GM04503 (cell line): ENCODE measurements around the gene HMCES.

Experiments used
- DNase-seq: peaks from one replicate; pipeline ENCODE4 v3.0.0-alpha.2; 2012; ENCODE audit warnings: low read depth

The HMCES gene

DNA sequence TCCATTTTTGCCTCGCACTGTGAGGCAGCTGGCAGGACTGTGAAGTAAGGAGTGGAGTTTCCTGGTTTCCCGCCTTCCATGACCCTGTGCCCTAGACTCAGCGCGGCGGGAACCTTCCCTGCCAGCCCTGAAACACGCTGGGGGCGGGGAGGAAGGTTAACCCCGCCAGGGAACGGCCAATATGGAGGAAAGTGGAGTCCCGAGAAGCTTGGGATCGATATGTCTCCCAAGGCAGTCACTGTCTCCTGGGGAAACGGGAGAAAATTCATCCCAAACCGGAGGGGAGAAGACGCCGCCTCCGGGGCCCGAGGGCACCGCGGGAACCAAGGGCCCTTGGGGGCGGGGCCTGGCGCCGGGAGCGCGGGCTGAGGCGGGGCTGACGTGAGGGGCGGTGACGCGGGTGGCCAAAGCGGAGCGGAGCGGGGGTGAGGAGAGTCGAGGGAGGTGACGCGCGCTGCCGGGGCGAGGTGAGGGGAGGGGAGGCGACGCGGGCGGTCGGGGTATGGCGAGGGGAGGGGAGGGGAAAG lies at the start of gene HMCES:
Gene HMCES, plus strand, starts transcription at position 432 of the 527 bp plus-strand sequence. CDS start 863 bp downstream, outside the sequence.
- DNase-seq: no peak

DNA sequence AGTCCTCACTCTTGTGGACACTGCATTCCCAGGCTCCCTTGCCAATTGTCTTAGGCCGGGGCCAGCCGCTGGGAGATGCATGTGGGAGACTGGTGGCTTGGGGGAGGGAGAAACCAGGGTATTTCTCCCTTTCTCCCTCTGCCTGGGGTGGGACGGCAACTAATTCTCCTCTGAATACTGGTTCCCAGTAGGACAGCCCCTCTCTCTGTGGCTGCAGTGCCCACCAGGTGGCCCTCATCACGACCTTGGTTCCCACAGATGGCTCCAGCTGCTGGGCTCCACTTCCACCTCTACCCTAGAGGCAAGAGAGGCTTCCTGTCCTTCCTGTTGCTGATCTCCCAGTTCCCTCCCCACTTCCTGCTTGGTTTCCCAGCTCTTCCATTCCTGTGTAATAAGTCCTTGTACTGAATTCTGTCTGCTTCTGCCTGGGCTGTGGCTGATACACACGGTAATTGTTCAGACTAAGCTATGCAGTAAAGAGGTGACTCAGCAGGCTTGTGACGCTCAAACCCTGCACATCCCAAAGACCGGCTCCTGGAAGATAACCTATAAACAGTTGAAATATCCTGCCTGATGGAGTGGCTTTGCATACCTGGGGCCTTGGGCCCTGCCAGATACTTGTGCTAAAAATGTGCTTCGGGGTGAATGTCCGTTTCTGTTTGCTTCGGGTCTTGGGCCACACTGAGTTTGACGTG lies 49.6 kb upstream of the HMCES start:
- peak; percentile 47 for DNase-seq

- peak; percentile 61 for DNase-seq
Observed at GRCh38 chr3:129230311-129231019, 48.2 kb upstream of the HMCES start.

DNA sequence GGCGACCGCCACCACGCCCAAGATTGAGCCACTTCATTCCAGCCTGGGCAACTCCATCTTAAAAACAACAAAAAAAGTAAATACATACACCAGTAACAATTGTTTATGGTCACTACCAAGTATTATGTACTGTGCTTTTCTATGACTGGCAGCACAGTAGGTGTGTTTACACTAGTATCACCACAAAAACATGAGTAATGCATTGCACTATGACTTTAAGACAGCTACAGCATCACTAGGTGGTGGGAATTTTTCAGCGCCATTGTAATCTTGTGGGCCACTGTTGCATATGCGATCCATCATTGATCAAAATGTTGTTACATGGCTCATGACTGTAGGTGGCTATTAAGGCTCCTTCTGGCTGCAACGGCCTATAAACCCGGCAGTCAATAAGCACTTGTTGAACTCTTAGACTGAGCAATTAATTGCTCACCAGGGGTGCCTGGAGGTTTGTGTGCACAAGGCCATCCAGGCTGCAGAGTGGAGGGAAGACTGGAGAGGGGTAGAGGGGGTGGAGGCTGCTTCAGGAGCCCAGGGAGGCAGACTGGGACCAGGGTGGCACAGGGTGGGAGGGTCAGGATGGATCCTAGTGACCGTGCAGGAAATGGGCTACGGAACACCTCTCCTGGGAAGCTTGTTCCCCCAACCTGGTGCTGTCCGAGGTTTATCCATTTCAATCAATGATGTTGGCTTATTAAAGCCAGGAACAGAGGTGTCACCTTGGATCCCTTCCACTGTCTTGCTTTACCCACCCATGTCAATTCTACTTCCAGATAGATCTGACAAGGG lies 47.1 kb upstream of the HMCES start:
- DNase-seq: no peak

DNA sequence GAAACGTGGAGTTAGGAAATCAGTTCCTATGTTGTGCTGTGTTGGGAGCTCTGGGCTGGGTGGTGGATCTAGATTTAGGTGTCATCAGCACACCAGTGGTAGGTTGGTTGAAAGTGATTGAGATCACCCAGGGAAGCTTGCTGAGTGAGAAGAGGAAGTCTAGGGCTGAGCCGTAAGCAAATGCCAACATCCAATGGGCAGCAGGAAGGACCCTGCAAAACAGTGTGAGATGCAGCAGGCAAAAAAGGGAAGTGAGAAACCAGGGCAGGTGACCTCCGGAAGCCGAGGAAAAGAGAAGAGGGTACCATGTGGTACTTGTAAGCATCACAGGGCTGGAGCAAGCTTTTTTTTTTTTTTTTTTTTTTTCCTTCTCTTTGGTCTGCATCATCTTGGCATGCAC lies 45.1 kb upstream of the HMCES start:
- DNase-seq: no peak

- DNase-seq: no peak
Observed at GRCh38 chr3:129234441-129234840, 44.2 kb upstream of the HMCES start.

DNA sequence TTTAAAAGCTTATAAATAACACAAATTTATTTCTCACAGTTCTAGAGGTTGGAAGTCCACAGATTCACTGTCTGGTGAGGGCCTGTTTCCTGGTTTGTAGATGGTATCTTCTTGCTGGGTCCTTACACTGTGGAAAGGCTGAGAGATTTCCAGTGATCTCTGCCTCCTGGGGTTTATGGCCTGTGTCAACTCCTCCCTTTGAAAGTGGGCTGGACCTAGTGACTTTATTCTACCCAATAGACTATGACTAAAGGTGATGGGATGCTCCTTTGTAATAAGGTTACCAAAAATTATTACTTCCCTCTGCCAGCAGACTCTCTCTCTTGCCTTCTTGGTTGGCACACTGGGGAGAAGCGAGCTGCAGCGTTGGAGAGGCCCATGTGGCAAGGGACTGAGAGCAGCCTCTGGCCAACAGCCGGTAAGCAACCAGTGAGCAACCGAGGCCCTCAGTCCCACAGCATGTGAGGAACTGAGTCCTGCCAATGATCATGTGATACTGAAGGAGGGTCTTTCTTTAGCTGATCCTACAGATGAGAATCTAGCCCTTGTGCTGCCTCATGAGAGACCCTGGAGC lies 43.2 kb upstream of the HMCES start:
- no peak for DNase-seq

- no peak for DNase-seq
Observed at GRCh38 chr3:129238945-129239705, 39.5 kb upstream of the HMCES start.

DNA sequence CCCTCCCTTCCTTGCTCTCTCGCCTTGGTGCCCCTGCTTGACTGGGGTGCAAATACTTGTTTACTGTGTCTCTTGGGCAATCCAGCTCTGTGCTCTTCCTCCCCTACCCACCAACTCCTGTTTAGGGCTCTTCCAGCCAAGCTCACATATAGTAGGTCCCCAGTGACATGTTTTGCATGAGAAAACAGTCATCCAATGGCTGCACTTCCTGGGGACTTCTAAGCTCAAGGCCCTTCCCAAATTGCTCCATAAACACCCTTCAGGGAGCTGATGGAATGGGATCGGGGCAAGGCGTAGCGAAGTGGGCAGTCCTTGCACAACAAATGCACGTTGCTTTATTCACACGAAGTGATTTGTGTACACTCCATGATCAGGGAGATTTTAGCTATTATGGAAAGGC lies 38.7 kb upstream of the HMCES start:
- DNase-seq: no peak

GRCh38 chr3:129240436-129240835 lies 38.2 kb upstream of the HMCES start:
- no peak for DNase-seq

- no peak for DNase-seq
Observed at GRCh38 chr3:129245141-129245540, 33.5 kb upstream of the HMCES start.

GRCh38 chr3:129245641-129246306 lies 32.9 kb upstream of the HMCES start:
- DNase-seq: peak; percentile 49

GRCh38 chr3:129246636-129247035 lies 32.0 kb upstream of the HMCES start:
- no peak for DNase-seq

DNA sequence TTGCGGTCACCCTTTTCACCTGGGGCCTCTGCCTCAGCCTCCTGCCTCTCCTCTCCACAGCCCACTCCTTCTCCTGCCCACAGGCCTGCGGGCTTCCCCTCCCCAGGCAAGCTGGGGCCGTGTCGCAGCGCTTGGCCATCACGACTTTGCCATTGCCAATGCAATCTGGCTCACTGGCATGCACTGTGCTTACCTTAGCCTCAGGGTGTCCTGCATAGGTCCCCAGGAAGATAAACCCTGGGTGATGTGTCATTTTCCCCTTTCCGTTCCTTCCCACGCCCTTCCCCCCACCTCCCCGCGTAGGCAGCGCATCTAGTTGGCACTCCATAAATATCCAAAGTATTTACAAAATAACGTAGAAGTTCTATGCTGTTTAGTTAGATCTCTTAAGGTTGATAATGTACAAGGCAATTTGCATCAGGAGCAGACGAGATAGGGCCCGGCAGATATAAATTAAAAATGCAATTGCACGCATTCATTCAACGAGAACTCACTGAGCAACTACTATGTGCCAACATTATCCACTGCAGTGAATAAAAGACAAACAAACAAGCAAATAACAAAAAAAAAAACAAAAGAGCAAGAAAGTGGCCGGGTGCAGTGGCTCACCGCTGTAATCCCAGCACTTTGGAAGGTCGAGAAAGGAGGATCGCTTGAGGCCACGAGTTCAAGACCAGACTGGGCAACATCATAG lies 30.2 kb upstream of the HMCES start:
- DNase-seq: no peak

DNA sequence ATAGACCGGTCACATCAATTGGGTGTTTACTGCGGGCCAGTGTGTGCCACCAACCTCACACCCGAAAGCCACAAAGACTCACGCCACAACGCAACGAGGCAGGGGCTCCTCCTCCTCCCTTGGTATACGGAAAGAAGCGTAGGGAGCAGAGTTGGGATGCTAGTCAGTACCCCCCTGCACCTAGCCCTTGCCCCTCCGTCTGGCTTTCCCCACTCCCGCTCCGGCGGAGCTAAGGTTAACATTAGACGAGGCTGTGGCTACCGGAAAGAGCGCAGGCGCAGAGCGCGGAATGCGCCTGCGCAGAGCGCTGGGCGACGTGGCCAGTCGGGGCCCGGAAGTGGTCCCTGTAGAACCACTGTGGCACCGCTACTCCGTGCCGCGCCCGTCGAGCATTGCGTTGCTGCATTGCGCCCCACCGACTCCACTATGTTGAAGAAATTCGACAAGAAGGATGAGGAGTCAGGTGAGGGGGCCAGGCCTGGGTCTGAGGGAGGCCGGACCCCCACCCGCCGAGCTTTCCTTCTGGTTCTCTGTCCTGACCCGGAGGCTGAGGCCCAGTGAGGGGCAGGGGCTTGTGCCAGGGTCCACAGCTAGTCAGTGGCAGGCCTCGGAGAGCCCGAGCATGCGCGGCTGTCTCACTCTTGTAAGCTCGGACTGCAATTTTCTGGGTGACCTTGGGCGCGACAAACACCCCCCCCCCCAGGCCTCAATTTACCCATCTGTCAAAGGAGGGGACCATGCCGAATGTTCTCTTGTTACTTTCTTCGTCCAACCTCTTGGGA lies 29.2 kb upstream of the HMCES start, which contains the start of gene COPG1:
Gene COPG1, plus strand, starts transcription at position 323 of the 782 bp plus-strand sequence. Its CDS starts 104 bp downstream, at position 427.
- peak; percentile 60 for DNase-seq

DNA sequence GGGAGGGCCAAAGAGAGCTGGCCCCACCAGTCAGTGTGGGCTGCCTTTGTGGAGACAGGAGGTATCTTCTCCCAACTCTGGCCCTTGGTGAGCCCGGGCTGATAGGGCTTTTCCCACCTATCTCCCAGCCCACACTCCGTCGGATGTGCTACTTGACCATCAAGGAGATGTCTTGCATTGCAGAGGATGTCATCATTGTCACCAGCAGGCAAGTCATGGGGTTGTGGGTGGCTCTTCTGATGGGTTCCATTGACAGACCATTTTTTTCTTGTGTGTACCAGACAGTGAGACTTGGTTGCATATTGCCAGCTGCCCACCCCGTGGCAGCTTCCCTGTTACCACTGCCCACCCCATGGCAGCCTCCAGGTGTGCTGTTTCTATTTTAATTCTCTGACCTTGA lies 25.9 kb upstream of the HMCES start:
- no peak for DNase-seq

DNA sequence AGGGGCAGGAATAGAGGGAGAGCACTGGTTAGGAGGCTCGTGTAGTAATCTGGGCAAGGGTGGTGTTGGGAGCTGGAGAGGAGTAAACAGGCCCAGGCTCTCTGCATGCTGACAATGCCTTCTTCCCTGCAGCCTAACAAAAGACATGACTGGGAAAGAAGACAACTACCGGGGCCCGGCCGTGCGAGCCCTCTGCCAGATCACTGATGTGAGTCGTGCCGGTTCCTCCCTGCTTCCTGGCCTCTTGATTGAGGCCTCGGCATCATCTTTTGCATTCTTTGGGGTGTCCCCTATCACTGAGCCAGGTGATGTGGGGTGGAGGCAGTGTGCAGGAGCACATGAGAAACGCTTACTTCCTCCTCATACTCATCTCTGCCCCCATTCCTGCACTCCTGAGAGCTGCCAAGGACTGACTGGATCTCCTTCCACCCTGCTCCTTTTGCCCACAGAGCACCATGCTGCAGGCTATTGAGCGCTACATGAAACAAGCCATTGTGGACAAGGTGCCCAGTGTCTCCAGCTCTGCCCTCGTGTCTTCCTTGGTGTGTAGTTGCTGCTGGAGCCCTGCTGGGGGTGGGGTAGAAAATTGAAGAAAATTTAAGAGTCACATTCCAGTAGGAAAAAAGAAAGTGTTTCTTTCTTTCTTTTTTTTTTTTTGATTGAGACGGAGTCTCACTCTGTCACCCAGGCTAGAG lies 24.0 kb upstream of the HMCES start:
- DNase-seq: no peak

DNA sequence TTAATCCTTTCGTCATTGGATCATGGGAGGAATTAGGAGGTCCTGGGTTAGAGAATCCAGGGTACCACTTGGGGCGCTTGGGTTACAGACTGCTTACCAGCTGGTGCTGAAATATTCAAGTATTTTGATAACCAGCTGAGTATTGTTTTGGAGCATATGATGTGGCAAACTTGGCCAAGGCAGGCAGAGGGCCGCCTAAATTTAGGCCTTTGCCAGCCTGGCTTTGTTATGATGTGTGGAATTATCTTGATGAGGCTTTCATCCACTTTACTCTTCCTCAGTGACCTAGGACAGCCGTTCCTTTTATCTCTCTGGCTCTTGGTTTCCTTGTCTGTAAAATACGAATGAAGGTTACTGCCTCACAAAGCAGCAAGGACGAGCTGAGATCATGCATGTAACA lies 22.4 kb upstream of the HMCES start:
- no peak for DNase-seq

DNA sequence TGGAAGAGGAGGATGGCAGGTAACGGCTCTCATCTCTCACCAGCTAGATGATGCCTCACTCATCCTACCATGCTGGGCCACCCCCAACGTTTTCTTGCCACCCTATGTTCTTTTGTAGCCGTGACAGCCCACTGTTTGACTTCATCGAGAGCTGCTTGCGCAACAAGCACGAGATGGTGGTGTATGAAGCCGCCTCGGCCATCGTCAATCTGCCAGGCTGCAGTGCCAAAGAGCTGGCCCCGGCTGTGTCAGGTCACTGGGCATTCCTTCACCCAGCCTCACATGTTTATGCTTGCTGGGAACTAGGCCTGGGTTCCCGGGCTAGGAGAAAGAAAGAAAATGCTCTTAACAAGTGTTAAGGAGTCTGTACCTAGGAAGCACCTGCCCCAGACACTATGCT lies 21.1 kb upstream of the HMCES start:
- no peak for DNase-seq
